Panc1 (cell line): ENCODE measurements around the gene PARD3. TPM values are rescaled to one million over a fixed set of nuclear protein-coding genes. Genes with fewer than 3 reads are reported as not detected.

Experiments used
- ATAC-seq: fragments of 200-7000 bp; cut with Tn5 transposase; 2 replicates; pipeline ENCODE4 v1.9.1; 2020; ENCODE audit warnings: mild to moderate bottlenecking, moderate library complexity
- BruUV-seq: library from RNA; stranded (reverse); fragments of 400-500 nt; replicated peaks from 2 replicates; lab custom pipeline; 2021; lab: Mats Ljungman, UMichigan
- CTCF ChIA-PET: fragments of 300-600 bp; sonication (Branson Sonifier 250); formaldehyde crosslinking; loops from one replicate; lab custom pipeline; 2022; ENCODE audit warnings: antibody characterized with exemption; lab: Charles Lee
- POLR2A ChIA-PET: fragments of 300-600 bp; sonication (Branson Sonifier 250); formaldehyde crosslinking; loops from one replicate; lab custom pipeline; 2022; ENCODE audit warnings: antibody characterized with exemption; lab: Charles Lee
- DNase-seq: peaks from one replicate; pipeline ENCODE4 v3.0.0-alpha.2; 2010; ENCODE audit warnings: low read depth, low spot score
- H3K27ac ChIP-seq: 2 replicates; pipeline ENCODE4 v1.5.1; 2011; ENCODE audit warnings: mild to moderate bottlenecking, low read length, inconsistent platforms
- H3K27me3 ChIP-seq: fragments of 200-500 bp; sonication (Bioruptor generic); 2 replicates; pipeline ENCODE4 v1.6.0; 2014; ENCODE audit warnings: low read length, inconsistent platforms; ENCODE audit not compliant: control insufficient read depth, insufficient read depth
- H3K36me3 ChIP-seq: fragments of 200-500 bp; sonication (Bioruptor generic); 2 replicates; pipeline ENCODE4 v1.5.1; 2014; ENCODE audit warnings: inconsistent platforms, mild to moderate bottlenecking, low read length, moderate library complexity; ENCODE audit not compliant: control insufficient read depth, insufficient read depth
- H3K4me1 ChIP-seq: 2 replicates; pipeline ENCODE4 v1.5.1; 2011; ENCODE audit warnings: inconsistent platforms, mild to moderate bottlenecking, low read length, moderate library complexity; ENCODE audit not compliant: control insufficient read depth, insufficient read depth
- H3K4me3 ChIP-seq, 2 experiments: 2 replicates each; pipeline ENCODE4 v1.5.1; 2011 to 2012; ENCODE audit warnings: low read depth in 2 of 2, low read length in 2 of 2, mild to moderate bottlenecking in 2 of 2, inconsistent platforms in 1 of 2, moderate library complexity in 1 of 2
- H3K9me3 ChIP-seq: fragments of 200-500 bp; sonication (Bioruptor generic); 2 replicates; pipeline ENCODE4 v1.5.1; 2014; ENCODE audit warnings: low read depth, mild to moderate bottlenecking, inconsistent platforms, low read length, moderate library complexity; ENCODE audit not compliant: control insufficient read depth, insufficient read depth
- POLR2AphosphoS5 ChIP-seq: IDR thresholded peaks from 2 replicates; pipeline ENCODE4 v1.6.1; 2012; ENCODE audit warnings: mild to moderate bottlenecking, low read depth, low read length, moderate library complexity
- REST ChIP-seq, 2 experiments: IDR thresholded peaks; 2 replicates each; pipeline ENCODE4 v1.6.1; 2011 to 2012; ENCODE audit warnings: low read depth in 2 of 2, control low read depth in 1 of 2, low read length in 1 of 2, mild to moderate bottlenecking in 1 of 2, moderate library complexity in 1 of 2; ENCODE audit not compliant: insufficient read depth in 1 of 2
- SIN3A ChIP-seq: IDR thresholded peaks from 2 replicates; pipeline ENCODE4 v1.6.1; 2012; ENCODE audit warnings: low read depth, mild to moderate bottlenecking, low read length, moderate library complexity, borderline replicate concordance; ENCODE audit not compliant: insufficient read depth
- TCF7L2 ChIP-seq: IDR thresholded peaks from 2 replicates; pipeline ENCODE4 v1.6.1; 2011; ENCODE audit warnings: mild to moderate bottlenecking, low read depth, low read length, inconsistent platforms
- in situ Hi-C: cut with HindIII; loops from 2 replicates; pipeline ENCODE4 v1.10.0; 2016; ENCODE audit warnings: low sequenced_read_pairs, low pct_unique_long_range_greater_than_20kb
- intact Hi-C: fragments of 100-400 bp; cut with micrococcal nuclease; formaldehyde crosslinking; loops from one replicate; pipeline ENCODE4 v1.10.0; 2022; ENCODE audit not compliant: unreplicated experiment
- total RNA-seq: library from RNA; stranded (reverse); gene quantifications from one replicate; pipeline ENCODE4 v1.2.1, GENCODE V29; 2021; ENCODE audit not compliant: unreplicated experiment
- TF ChIP-seq, protein P1 (sequence below): fragments of 450-650 bp; IDR thresholded peaks from 2 replicates; pipeline ENCODE4 v1.5.1; 2017; ENCODE audit warnings: mild to moderate bottlenecking

The PARD3 gene
- total RNA-seq, 1 experiment from 2014 or later: 29.8 TPM

- in situ Hi-C loops (no loop called here), intact Hi-C loops (no loop called here)
- ChIA-PET POLR2A (no interaction called here), CTCF (no interaction called here)
- BruUV-seq: no TSS peak
- no peak for DNase-seq
- Histone ChIP-seq H3K36me3 (no peaks in the 10 kb centered on the region), H3K27ac (no peak overlapping the region), H3K4me1 (peaks cover 24% of the 10 kb centered on the region), H3K4me3 (no peak overlapping the region), H3K27me3 (no peaks in the 10 kb centered on the region), H3K9me3 (no peaks in the 10 kb centered on the region)
- TF ChIP-seq REST (IDR thresholded peaks at IDR 0.05; ENCODE audit: insufficient read depth in 1 of 2, low read depth in 2 of 2, low read length in 1 of 2): no peak
- TF ChIP-seq TCF7L2: no peak
- TF ChIP-seq, protein P1, sequence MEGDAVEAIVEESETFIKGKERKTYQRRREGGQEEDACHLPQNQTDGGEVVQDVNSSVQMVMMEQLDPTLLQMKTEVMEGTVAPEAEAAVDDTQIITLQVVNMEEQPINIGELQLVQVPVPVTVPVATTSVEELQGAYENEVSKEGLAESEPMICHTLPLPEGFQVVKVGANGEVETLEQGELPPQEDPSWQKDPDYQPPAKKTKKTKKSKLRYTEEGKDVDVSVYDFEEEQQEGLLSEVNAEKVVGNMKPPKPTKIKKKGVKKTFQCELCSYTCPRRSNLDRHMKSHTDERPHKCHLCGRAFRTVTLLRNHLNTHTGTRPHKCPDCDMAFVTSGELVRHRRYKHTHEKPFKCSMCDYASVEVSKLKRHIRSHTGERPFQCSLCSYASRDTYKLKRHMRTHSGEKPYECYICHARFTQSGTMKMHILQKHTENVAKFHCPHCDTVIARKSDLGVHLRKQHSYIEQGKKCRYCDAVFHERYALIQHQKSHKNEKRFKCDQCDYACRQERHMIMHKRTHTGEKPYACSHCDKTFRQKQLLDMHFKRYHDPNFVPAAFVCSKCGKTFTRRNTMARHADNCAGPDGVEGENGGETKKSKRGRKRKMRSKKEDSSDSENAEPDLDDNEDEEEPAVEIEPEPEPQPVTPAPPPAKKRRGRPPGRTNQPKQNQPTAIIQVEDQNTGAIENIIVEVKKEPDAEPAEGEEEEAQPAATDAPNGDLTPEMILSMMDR: no peak
- no peak for TF ChIP-seq POLR2AphosphoS5
- TF ChIP-seq SIN3A: no peak
- ATAC-seq: no peak
Observed at GRCh38 chr10:34697351-34698247, 117.5 kb downstream of the PARD3 start.

DNA sequence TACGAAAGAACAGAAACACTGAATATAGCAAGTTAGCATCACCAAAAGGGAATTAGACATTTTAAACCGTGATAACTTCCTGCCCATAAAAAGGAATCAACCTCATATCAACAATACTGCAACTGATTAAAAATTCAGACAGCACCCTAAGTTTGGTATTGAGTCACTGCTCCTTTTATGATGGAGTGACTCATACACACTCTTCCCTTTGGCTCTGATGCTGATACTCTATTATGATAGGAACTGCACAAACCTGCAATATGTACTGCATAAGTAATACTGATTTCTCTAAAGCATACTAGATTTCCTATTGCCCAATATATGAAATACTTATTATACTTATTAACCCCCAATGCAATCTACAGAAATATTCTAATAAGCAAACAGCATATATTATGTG is 118.7 kb downstream of the PARD3 start:
- BruUV-seq: no TSS peak
- ChIA-PET CTCF (no interaction called here), POLR2A (no interaction called here)
- ATAC-seq (no peak), DNase-seq (no peak)
- Histone ChIP-seq H3K27me3 (no peaks in the 10 kb centered on the region), H3K4me3 (no peak overlapping the region), H3K9me3 (no peaks in the 10 kb centered on the region), H3K36me3 (no peaks in the 10 kb centered on the region), H3K27ac (no peak overlapping the region), H3K4me1 (peaks cover 24% of the 10 kb centered on the region)
- intact Hi-C loops (no loop called here), in situ Hi-C loops (no loop called here)
- TF ChIP-seq, protein P1: no peak
- TF ChIP-seq TCF7L2 (no peak), POLR2AphosphoS5 (no peak), REST (IDR thresholded peaks at IDR 0.05; ENCODE audit: insufficient read depth in 1 of 2, low read depth in 2 of 2, low read length in 1 of 2) (no peak), SIN3A (no peak)
